ENCODE results near the gene BEND7. TPM values are rescaled to one million over a fixed set of nuclear protein-coding genes. Genes with fewer than 3 reads are reported as not detected.

BEND7 gene
- total RNA-seq, 1 donor from 2014 or later: 21.1 TPM

DNA sequence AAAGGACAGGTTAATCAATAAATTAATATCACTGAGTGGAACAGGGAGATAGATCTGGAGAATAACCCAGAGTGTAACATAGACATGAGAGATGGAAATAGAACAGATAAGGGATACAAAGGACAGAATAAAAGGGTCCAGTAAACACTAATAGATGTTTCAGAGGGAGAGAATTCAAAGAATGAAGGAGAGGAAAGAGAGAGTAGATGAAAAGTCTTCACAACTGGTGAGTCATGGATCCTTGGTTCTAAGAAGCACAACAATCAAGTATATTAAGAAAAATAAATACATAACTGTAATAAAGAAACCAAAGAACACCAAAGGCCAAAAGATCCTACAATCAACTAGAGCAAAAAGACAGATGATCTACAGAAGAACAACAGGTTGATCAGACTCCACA lies 66.3 kb downstream of the BEND7 start:
- peaks cover 18% of the 10 kb centered on the region for H3K9me3 Mint-ChIP-seq (ENCODE audit: unreplicated experiment)
- no peak overlapping the region for H3K27ac ChIP-seq (ENCODE audit: low read depth, low read length)
- DNase-seq (ENCODE audit: low read depth) (peak; percentile 32), FAIRE-seq (no peak)
- no peak overlapping the region for H3K4me2 ChIP-seq (ENCODE audit: low read length)
- H2AFZ ChIP-seq (ENCODE audit: low read depth, low read length): no peak overlapping the region
- peaks cover 10% of the 10 kb centered on the region for H3K4me1 ChIP-seq (ENCODE audit: insufficient read depth, low read length)
- no peaks in the 10 kb centered on the region for H3K27me3 Mint-ChIP-seq (ENCODE audit: low read depth, unreplicated experiment)
- TF ChIP-seq EZH2 (IDR thresholded peaks at IDR 0.05; ENCODE audit: insufficient read depth, low read length): no peak
- TF ChIP-seq, protein P1, sequence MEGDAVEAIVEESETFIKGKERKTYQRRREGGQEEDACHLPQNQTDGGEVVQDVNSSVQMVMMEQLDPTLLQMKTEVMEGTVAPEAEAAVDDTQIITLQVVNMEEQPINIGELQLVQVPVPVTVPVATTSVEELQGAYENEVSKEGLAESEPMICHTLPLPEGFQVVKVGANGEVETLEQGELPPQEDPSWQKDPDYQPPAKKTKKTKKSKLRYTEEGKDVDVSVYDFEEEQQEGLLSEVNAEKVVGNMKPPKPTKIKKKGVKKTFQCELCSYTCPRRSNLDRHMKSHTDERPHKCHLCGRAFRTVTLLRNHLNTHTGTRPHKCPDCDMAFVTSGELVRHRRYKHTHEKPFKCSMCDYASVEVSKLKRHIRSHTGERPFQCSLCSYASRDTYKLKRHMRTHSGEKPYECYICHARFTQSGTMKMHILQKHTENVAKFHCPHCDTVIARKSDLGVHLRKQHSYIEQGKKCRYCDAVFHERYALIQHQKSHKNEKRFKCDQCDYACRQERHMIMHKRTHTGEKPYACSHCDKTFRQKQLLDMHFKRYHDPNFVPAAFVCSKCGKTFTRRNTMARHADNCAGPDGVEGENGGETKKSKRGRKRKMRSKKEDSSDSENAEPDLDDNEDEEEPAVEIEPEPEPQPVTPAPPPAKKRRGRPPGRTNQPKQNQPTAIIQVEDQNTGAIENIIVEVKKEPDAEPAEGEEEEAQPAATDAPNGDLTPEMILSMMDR (IDR thresholded peaks at IDR 0.05; ENCODE audit: insufficient read depth, low read depth, low read length): no peak
- peak overlapping the region; percentile 6 for H3K27ac Mint-ChIP-seq (ENCODE audit: unreplicated experiment)
- H3K79me2 ChIP-seq (ENCODE audit: insufficient read depth, low read length): no peaks in the 10 kb centered on the region
- peaks cover 28% of the 10 kb centered on the region for H3K36me3 Mint-ChIP-seq (ENCODE audit: low read depth, unreplicated experiment)
- H3K9me3 ChIP-seq (ENCODE audit: insufficient read depth, low read depth, low read length): no peaks in the 10 kb centered on the region
- no peak overlapping the region for H3K9ac ChIP-seq (ENCODE audit: low read length)
- no peak overlapping the region for H3K4me3 Mint-ChIP-seq (ENCODE audit: unreplicated experiment)
- no peaks in the 10 kb centered on the region for H3K27me3 ChIP-seq (ENCODE audit: insufficient read depth, low read length)
- no peaks in the 10 kb centered on the region for H4K20me1 ChIP-seq (ENCODE audit: insufficient read depth, low read length)
- H3K36me3 ChIP-seq (ENCODE audit: insufficient read depth, low read length): no peaks in the 10 kb centered on the region
- H3K4me3 ChIP-seq (ENCODE audit: insufficient read depth, low read depth, low read length): no peak overlapping the region
- H3K4me1 Mint-ChIP-seq (ENCODE audit: low read depth, unreplicated experiment): peaks cover 22% of the 10 kb centered on the region

DNA sequence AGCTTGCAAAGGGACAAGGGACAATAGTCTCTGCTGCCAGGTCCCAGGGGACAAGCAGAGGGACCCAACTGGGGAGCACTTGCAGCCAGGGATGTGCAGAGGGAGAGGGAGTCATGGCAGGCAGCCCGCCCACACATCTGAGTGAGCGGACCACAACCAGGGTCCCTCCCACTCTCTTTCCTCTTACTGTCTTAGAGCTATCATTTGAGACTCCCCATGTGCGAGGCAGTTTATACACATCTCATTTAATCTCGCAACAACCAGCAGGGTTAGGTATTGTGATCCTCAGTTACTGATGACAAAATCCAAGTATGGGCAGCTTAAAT lies 70.2 kb downstream of the BEND7 start:
- Histone ChIP-seq H3K4me1 (ENCODE audit: insufficient read depth, low read length) (peaks cover 10% of the 10 kb centered on the region), H3K79me2 (ENCODE audit: insufficient read depth, low read length) (no peaks in the 10 kb centered on the region), H3K4me2 (ENCODE audit: low read length) (peak overlapping the region; percentile 54), H2AFZ (ENCODE audit: low read depth, low read length) (no peak overlapping the region), H4K20me1 (ENCODE audit: insufficient read depth, low read length) (no peaks in the 10 kb centered on the region), H3K9me3 (ENCODE audit: insufficient read depth, low read depth, low read length) (no peaks in the 10 kb centered on the region), H3K36me3 (ENCODE audit: insufficient read depth, low read length) (no peaks in the 10 kb centered on the region), H3K9ac (ENCODE audit: low read length) (peak overlapping the region; percentile 4), H3K27me3 (ENCODE audit: insufficient read depth, low read length) (no peaks in the 10 kb centered on the region), H3K4me3 (ENCODE audit: insufficient read depth, low read depth, low read length) (no peak overlapping the region), H3K27ac (ENCODE audit: low read depth, low read length) (no peak overlapping the region)
- TF ChIP-seq, protein P1 (IDR thresholded peaks at IDR 0.05; ENCODE audit: insufficient read depth, low read depth, low read length): no peak
- Mint-ChIP-seq H3K27me3 (ENCODE audit: low read depth, unreplicated experiment) (no peaks in the 10 kb centered on the region), H3K9me3 (ENCODE audit: unreplicated experiment) (peaks cover 18% of the 10 kb centered on the region), H3K4me3 (ENCODE audit: unreplicated experiment) (no peak overlapping the region), H3K4me1 (ENCODE audit: low read depth, unreplicated experiment) (peaks cover 18% of the 10 kb centered on the region), H3K36me3 (ENCODE audit: low read depth, unreplicated experiment) (peaks cover 38% of the 10 kb centered on the region), H3K27ac (ENCODE audit: unreplicated experiment) (peak overlapping the region; percentile 21)
- DNase-seq (ENCODE audit: low read depth): peak; percentile 37
- no peak for FAIRE-seq

DNA sequence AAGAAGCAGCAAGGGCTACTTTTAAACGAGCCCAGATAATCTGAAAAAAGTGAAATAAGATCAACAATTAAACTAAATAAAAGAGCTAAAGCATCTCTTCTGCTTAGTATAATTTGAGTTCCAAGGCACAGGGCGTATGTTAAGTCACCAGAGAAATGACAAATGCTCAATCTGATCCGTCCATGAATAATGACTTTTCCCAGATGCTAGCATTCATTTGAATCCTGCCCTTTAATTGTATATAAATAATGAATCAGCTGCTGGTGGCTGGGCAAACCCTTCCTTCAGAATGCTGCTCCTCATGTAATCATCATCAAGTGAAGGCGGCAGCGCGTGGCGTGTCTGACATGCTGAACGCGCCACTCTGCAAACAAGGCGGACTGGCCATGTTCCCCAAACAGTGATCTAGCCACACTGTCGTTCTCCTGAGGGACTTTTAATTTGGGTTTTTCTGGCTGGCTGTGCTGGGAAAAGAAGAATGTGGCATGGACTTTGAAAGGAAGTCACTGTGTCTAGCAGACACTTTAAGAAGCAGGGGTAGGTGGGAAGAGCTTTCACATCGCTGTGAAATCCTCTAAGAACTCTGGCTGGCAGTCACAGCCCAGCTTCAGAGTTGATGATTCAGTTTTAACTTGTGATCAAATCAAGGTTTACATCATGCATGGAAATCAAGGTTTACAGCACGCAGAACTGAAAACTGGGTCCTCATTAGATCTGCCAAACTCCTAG lies 70.7 kb downstream of the BEND7 start:
- peaks cover 16% of the 10 kb centered on the region for H3K9me3 Mint-ChIP-seq (ENCODE audit: unreplicated experiment)
- TF ChIP-seq EZH2 (IDR thresholded peaks at IDR 0.05; ENCODE audit: insufficient read depth, low read length): no peak
- peak; percentile 58 for DNase-seq (ENCODE audit: low read depth)
- no peaks in the 10 kb centered on the region for H3K36me3 ChIP-seq (ENCODE audit: insufficient read depth, low read length)
- no peak overlapping the region for H2AFZ ChIP-seq (ENCODE audit: low read depth, low read length)
- peak overlapping the region; percentile 54 for H3K4me2 ChIP-seq (ENCODE audit: low read length)
- H3K79me2 ChIP-seq (ENCODE audit: insufficient read depth, low read length): no peaks in the 10 kb centered on the region
- no peak overlapping the region for H3K4me3 Mint-ChIP-seq (ENCODE audit: unreplicated experiment)
- H3K4me3 ChIP-seq (ENCODE audit: insufficient read depth, low read depth, low read length): no peak overlapping the region
- peaks cover 17% of the 10 kb centered on the region for H3K4me1 Mint-ChIP-seq (ENCODE audit: low read depth, unreplicated experiment)
- no peaks in the 10 kb centered on the region for H3K9me3 ChIP-seq (ENCODE audit: insufficient read depth, low read depth, low read length)
- H3K9ac ChIP-seq (ENCODE audit: low read length): peak overlapping the region; percentile 4
- H3K27me3 ChIP-seq (ENCODE audit: insufficient read depth, low read length): no peaks in the 10 kb centered on the region
- H3K27me3 Mint-ChIP-seq (ENCODE audit: low read depth, unreplicated experiment): no peaks in the 10 kb centered on the region
- H3K4me1 ChIP-seq (ENCODE audit: insufficient read depth, low read length): peaks cover 10% of the 10 kb centered on the region
- H3K36me3 Mint-ChIP-seq (ENCODE audit: low read depth, unreplicated experiment): peaks cover 38% of the 10 kb centered on the region
- no peak for FAIRE-seq
- no peaks in the 10 kb centered on the region for H4K20me1 ChIP-seq (ENCODE audit: insufficient read depth, low read length)
- peak overlapping the region; percentile 21 for H3K27ac Mint-ChIP-seq (ENCODE audit: unreplicated experiment)
- no peak overlapping the region for H3K27ac ChIP-seq (ENCODE audit: low read depth, low read length)

Measured in astrocyte (in vitro differentiated cells and primary cell).